Measurements from ENCODE around the gene CHRDL2.

DNA sequence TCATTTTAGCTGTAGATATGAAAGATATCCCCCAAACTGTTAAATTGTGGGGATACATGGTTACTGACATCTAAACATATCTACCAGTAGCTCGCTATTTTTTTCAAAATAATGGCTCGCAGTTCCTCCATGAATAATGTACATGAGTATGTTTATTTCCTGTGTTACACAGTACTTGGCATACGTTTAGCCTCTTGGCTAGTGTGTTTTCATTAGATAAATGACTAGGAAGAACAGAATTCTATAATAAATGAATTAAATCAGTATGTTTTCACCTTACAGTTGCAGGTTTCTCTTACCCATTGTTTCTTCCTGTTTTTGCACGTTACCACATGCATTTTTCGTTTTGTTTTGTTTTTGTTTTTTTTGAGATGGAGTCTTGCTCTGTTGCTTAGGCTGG lies 39.2 kb upstream of the CHRDL2 start:
- TF ChIP-seq POLR2AphosphoS5 (IDR thresholded peaks at IDR 0.05; ENCODE audit: borderline replicate concordance, low read depth, low read length) (no peak), FOXP2 (optimal IDR thresholded peaks at IDR 0.05; ENCODE audit: control extremely low read depth, extremely low read length, insufficient read depth) (no peak)
